HG03103 (cell line): ENCODE measurements around the gene GABRG3.
"Not testable (repeated sequence)": the region's sequence is repeated elsewhere in the genome, so short reads cannot be mapped to it uniquely, and the experiment has no call there.

ENCODE experiments used
- ATAC-seq: cut with Tn5 transposase; IDR thresholded peaks from one replicate; pipeline ENCODE4 v1.9.1; 2021; ENCODE audit warnings: low read depth; ENCODE audit not compliant: unreplicated experiment

GABRG3 gene

GRCh38 chr15:27166917-27167316 is 195.9 kb downstream of the GABRG3 start:
- no peak for ATAC-seq

- no peak for ATAC-seq
These were observed 196.8 kb downstream of the GABRG3 start for GRCh38 chr15:27167738-27168137.

- no peak for ATAC-seq
These were observed 199.9 kb downstream of the GABRG3 start for GRCh38 chr15:27170851-27171250.

- no peak for ATAC-seq
These were observed 201.8 kb downstream of the GABRG3 start for GRCh38 chr15:27172821-27173220.

GRCh38 chr15:27175472-27176153 is 204.6 kb downstream of the GABRG3 start:
- no peak for ATAC-seq

- ATAC-seq, result no peak
These were observed 205.9 kb downstream of the GABRG3 start for GRCh38 chr15:27176785-27177406.

- ATAC-seq, result no peak
These were observed 208.8 kb downstream of the GABRG3 start for GRCh38 chr15:27179789-27180188.

- no peak for ATAC-seq
These were observed 211.7 kb downstream of the GABRG3 start for GRCh38 chr15:27182561-27183110.

GRCh38 chr15:27183201-27183600 is 212.2 kb downstream of the GABRG3 start:
- no peak for ATAC-seq

- not testable (repeated sequence) for ATAC-seq
These were observed 220.5 kb downstream of the GABRG3 start for GRCh38 chr15:27191515-27191914.

GRCh38 chr15:27196691-27197090 is 225.7 kb downstream of the GABRG3 start:
- no peak for ATAC-seq

GRCh38 chr15:27201425-27201824 is 230.4 kb downstream of the GABRG3 start:
- no peak for ATAC-seq

GRCh38 chr15:27210176-27210575 is 239.2 kb downstream of the GABRG3 start:
- ATAC-seq, result no peak

- ATAC-seq, result no peak
These were observed 243.1 kb downstream of the GABRG3 start for GRCh38 chr15:27214032-27214431.

GRCh38 chr15:27214961-27215360 is 244.0 kb downstream of the GABRG3 start:
- no peak for ATAC-seq

- ATAC-seq, result no peak
These were observed 247.4 kb downstream of the GABRG3 start for GRCh38 chr15:27218426-27218825.

GRCh38 chr15:27219636-27220035 is 248.7 kb downstream of the GABRG3 start:
- no peak for ATAC-seq

GRCh38 chr15:27220199-27220598 is 249.2 kb downstream of the GABRG3 start:
- no peak for ATAC-seq

GRCh38 chr15:27222479-27222878 is 251.5 kb downstream of the GABRG3 start:
- ATAC-seq, result no peak

GRCh38 chr15:27223179-27223578 is 252.2 kb downstream of the GABRG3 start:
- ATAC-seq, result no peak

- no peak for ATAC-seq
These were observed 260.8 kb downstream of the GABRG3 start for GRCh38 chr15:27231811-27232210.

- ATAC-seq, result no peak
These were observed 261.9 kb downstream of the GABRG3 start for GRCh38 chr15:27232876-27233275.
